ENCODE data around the gene CPO. TPM values are rescaled to one million over a fixed set of nuclear protein-coding genes. Genes with fewer than 3 reads are reported as not detected.

The CPO gene
- total RNA-seq, 4 donors from 2014 or later = 0.26 to 1.1 (median 0.48) TPM

DNA sequence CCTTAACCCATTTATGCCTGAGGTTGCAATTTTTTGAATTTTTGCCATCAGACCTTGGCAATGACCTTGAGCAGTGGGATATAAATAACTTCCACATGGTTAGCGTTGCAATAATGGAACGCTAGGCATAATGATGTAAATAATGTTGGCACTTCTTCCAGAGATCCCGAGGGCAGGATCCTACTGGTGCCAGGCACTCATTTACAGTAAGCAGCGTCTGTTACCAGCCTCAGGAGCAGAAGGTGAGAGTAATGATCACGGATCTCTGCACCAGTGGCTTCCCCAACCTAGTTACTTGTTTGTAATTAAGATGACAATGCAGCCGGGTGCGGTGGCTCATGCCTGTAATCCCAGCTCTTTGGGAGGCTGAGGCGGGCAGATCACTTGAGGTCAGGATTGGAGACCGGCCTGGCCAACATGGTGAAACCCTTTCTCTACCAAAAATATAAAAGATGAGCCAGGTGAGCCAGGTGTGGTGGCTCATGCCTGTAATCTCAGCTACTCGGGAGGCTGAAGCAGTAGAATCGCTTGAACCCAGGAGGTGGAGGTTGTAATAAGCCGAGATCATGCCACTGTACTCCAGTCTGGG lies 41.9 kb downstream of the CPO start:
- no peaks in the 10 kb centered on the region for H3K27me3 ChIP-seq
- H3K9me3 ChIP-seq = no peaks in the 10 kb centered on the region
- H3K4me3 ChIP-seq = no peak overlapping the region
- no peak overlapping the region for H3K27ac ChIP-seq
- no peak for TF ChIP-seq POLR2A (IDR thresholded peaks at IDR 0.05)
- TF ChIP-seq, protein P1, sequence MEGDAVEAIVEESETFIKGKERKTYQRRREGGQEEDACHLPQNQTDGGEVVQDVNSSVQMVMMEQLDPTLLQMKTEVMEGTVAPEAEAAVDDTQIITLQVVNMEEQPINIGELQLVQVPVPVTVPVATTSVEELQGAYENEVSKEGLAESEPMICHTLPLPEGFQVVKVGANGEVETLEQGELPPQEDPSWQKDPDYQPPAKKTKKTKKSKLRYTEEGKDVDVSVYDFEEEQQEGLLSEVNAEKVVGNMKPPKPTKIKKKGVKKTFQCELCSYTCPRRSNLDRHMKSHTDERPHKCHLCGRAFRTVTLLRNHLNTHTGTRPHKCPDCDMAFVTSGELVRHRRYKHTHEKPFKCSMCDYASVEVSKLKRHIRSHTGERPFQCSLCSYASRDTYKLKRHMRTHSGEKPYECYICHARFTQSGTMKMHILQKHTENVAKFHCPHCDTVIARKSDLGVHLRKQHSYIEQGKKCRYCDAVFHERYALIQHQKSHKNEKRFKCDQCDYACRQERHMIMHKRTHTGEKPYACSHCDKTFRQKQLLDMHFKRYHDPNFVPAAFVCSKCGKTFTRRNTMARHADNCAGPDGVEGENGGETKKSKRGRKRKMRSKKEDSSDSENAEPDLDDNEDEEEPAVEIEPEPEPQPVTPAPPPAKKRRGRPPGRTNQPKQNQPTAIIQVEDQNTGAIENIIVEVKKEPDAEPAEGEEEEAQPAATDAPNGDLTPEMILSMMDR (IDR thresholded peaks at IDR 0.05 in 4 of 5, conservative IDR thresholded peaks at IDR 0.05 in 1 of 5) = no peak
- intact Hi-C loops (cut with DNase I; ENCODE audit: low total_unique reads) (loop anchor here (1.0 to 10.0 kb wide), 3 partner anchors 176 to 494 kb away; partner anchors contain the start of gene KLF7), in situ Hi-C loops (cut with MboI; ENCODE audit: low sequenced_read_pairs in 4 of 4) (loop anchor here (5.0 to 10.0 kb wide), 3 partner anchors 491 to 496 kb away; no protein-coding TSS in a partner anchor)
- ATAC-seq = no peak
- no peak for DNase-seq
- peaks cover 0 to 8% of the 10 kb centered on the region in 2 donors for H3K4me1 ChIP-seq
- H3K36me3 ChIP-seq = no peaks in the 10 kb centered on the region

DNA sequence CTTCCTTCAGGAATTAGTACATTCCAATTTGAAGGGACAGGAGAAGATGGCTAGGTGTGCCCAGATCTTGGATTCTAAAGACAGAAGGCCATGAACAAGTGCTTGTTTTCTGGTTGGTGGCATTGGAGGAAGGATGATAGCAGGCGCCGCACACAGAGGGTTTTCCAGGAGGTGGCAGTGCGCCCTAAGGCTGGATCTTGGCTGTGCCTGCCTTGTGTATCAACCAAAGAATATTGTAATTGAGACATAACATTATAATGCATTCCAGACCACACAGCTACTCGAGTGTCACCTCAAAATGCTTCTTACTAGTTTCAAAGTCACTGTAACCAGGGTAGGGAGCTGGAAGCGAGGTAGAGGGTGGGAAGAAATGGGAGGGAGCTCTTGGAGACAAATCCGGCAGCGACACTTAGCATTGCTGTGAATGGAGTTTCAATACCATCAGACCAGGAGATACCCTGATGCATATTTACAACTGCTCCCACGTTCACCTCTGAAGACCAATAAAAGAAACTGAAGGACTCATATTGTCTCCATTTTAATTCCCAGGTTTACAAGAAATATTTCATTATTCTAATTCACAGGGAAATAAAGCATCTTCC lies 42.5 kb downstream of the CPO start:
- in situ Hi-C loops (cut with MboI; ENCODE audit: low sequenced_read_pairs in 4 of 4) (loop anchor here (5.0 to 10.0 kb wide), 3 partner anchors 490 to 495 kb away; no protein-coding TSS in a partner anchor), intact Hi-C loops (cut with DNase I; ENCODE audit: low total_unique reads) (loop anchor here (1.0 to 10.0 kb wide), 3 partner anchors 177 to 493 kb away; partner anchors contain the start of gene KLF7)
- Histone ChIP-seq H3K27me3 (no peaks in the 10 kb centered on the region), H3K27ac (peak overlapping the region in 1 of 4 donors; percentile 10), H3K4me1 (peaks cover 0 to 8% of the 10 kb centered on the region in 2 donors), H3K9me3 (no peaks in the 10 kb centered on the region), H3K4me3 (no peak overlapping the region), H3K36me3 (no peaks in the 10 kb centered on the region)
- DNase-seq = peak; percentile 29 to 30
- TF ChIP-seq, protein P1 (IDR thresholded peaks at IDR 0.05 in 4 of 5, conservative IDR thresholded peaks at IDR 0.05 in 1 of 5) = peak; percentile 54 to 82 (median 59)
- no peak for TF ChIP-seq POLR2A (IDR thresholded peaks at IDR 0.05)
- peak in 1 of 2 donors; percentile 74 for ATAC-seq

DNA sequence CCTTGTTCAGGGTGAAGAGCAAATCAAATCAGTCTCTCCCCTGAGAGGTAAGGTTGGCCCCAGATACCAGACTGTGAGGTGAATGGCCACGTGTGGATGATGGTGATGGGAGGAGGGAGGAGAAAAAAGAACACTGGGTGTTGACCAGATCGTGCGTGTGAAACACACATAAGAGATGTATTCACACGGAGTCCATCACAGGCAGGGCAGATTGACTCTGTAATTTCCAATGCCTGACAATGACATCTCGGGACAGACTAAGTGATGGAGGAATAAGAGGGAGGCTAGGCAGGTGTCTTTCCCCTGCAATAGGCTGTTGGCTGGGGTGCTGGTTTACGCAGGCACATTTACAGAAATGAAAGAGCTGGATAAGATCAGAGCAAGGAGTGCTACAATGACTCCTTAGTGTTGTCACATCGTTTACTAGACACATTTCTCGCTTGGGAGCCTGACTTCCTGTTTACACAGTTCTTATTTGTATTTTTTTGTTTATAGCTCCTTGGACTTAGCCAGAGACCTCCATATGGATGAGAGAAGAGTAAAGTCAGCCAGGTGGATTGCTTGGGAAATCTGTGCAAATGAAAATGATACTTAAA lies 43.1 kb downstream of the CPO start:
- no peak for ATAC-seq
- Histone ChIP-seq H3K27ac (peak overlapping the region in 1 of 4 donors; percentile 10), H3K9me3 (no peaks in the 10 kb centered on the region), H3K4me1 (peaks cover 0 to 8% of the 10 kb centered on the region in 2 donors), H3K27me3 (no peaks in the 10 kb centered on the region), H3K4me3 (no peak overlapping the region), H3K36me3 (no peaks in the 10 kb centered on the region)
- DNase-seq = no peak
- TF ChIP-seq, protein P1 (IDR thresholded peaks at IDR 0.05 in 4 of 5, conservative IDR thresholded peaks at IDR 0.05 in 1 of 5) = no peak
- TF ChIP-seq POLR2A (IDR thresholded peaks at IDR 0.05) = no peak
- in situ Hi-C loops (cut with MboI; ENCODE audit: low sequenced_read_pairs in 4 of 4) (loop anchor here (5.0 to 10.0 kb wide), 3 partner anchors 490 to 495 kb away; no protein-coding TSS in a partner anchor), intact Hi-C loops (cut with DNase I; ENCODE audit: low total_unique reads) (loop anchor here (10.0 kb wide), 2 partner anchors 178 to 182 kb away; partner anchors contain the start of gene KLF7)

DNA sequence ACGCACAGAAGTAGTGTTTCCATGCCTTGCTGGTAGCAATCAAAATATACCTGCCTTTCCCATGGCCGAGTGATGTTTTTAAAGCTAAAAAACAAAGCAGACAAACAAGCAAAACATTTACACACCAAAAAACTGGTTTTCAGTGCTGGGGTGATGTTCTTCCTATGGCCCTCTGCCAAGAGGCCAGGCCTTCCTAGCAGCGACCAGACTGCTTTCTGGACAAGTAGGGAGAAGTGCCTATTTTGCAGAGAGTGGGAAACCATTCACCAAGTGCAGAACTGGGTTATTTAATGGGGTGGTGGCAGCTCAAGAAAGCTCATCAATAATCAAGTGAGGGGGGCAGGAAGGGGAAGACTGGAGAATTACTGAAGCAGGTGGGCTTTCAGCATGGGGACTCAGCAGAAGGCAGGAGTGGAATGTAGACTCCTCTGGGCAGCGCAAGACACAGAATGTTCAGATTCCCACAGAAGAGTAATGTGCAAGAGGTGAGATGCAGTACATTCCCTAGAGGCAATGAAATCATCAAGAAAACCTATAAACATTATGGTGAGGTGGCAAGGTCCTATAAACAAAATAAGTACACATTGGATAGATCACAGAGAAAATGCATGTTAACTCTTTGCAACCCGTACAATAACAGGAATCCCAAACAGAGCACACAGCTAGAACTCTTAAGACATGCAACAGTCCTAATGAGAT lies 44.0 kb downstream of the CPO start:
- Histone ChIP-seq H3K36me3 (no peaks in the 10 kb centered on the region), H3K4me3 (no peak overlapping the region), H3K27ac (no peak overlapping the region), H3K4me1 (peaks cover 0 to 8% of the 10 kb centered on the region in 2 donors), H3K9me3 (no peaks in the 10 kb centered on the region), H3K27me3 (no peaks in the 10 kb centered on the region)
- in situ Hi-C loops (cut with MboI; ENCODE audit: low sequenced_read_pairs in 4 of 4) (loop anchor here (5.0 to 10.0 kb wide), 3 partner anchors 489 to 494 kb away; no protein-coding TSS in a partner anchor), intact Hi-C loops (cut with DNase I; ENCODE audit: low total_unique reads) (loop anchor here (10.0 kb wide), 2 partner anchors 179 to 181 kb away; partner anchors contain the start of gene KLF7)
- TF ChIP-seq POLR2A (IDR thresholded peaks at IDR 0.05) = no peak
- TF ChIP-seq, protein P1 (IDR thresholded peaks at IDR 0.05 in 4 of 5, conservative IDR thresholded peaks at IDR 0.05 in 1 of 5) = no peak
- no peak for DNase-seq
- no peak for ATAC-seq
